Stimulated activated CD8-positive, alpha-beta memory T cell treated with anti-CD3 and anti-CD28 coated beads, Interleukin-12 subunit alpha, Interleukin-12 subunit beta, amount 100 ng/mL, for 24 hours (primary cell): Measurements from ENCODE around the gene PDCD6IP.
"Not testable (repeated sequence)": the region's sequence is repeated elsewhere in the genome, so short reads cannot be mapped to it uniquely, and the experiment has no call there.

Experiments
- DNase-seq: peaks from one replicate; pipeline ENCODE4 v3.0.0-alpha.2; 2020; ENCODE audit errors: extremely low read depth

Gene PDCD6IP

DNA sequence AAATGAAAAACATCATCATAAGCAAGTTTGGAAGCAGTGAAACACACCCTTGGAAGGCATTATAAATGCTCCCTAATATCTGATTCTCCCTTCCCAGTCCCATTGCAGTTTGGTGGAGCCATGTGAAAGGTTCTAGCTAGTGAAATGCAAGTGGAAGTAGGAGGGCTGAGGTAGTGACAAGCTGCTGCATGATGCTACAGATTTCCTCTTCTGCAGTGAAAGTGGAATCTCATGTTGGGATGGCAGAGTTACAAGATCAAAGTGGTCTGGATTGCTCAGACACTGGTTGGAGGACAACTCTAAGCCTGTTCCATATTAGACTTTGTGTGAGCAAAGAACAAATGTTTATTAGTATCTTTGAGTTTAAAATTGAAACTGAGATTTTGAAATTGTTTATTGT lies 3.3 kb upstream of the PDCD6IP start:
- no peak for DNase-seq

DNA sequence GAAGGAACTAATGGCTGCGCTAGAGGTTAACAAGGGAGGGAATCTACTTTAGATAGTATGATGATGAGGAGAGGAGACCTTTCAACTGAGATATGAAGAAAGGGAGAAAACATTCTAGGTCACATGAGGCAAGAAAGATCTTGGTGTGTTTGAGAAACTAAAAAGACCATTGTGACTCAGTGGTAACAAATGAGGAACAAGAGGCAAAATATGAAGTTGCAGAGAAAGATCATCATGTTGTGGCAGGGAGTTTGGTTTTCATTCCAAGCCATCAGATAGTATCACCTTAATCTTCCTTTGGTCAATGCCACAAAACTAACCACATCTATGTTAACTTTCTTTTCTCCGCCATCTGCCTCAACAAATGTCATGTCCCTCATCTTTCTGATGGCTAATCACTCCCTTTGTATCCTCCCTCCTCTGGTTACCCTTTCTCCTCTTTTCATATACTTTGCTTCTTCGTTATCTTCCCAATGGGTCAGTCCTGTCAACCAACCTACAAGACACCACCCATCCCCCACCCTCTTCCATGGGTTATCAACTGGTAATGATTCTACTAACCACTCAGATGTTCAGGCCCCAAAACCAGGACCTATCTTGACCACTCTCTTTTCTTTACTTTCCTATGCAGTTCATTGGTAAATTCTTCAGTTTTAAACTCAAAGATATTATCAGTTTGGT lies 2.4 kb upstream of the PDCD6IP start:
- no peak for DNase-seq

DNA sequence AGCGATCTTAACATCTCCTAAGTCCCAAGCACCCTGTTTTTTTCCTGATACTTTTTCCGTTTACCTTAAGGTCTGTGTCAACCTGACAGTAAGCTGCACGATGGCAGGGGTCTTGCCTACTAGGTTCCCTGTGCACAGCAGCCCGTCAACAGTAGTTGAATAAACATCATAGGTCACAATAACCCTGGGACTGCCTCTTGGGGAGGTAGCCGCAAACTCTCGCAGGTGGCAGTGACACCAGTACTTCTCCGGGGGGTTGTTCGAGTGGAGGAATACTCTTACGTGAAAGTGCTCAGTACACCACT lies 365 bp upstream of the PDCD6IP start:
- DNase-seq = no peak

DNA sequence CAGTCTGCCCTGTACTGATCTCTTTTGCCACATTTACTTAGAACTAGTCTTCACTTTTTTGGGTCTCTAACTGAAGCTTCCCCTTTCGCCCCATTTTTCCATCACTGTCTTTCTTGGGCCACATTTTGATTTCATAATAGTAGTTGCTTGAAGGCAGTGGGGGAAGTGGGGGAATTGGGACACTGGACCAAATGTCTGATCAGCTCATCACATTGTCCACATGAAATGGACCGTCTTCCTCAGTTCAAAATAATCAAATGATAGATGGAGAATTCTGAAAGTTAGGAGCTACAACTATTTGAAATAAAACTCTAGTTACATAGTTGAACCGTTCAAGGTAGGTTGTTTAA lies 747 bp downstream of the PDCD6IP start:
- no peak for DNase-seq

DNA sequence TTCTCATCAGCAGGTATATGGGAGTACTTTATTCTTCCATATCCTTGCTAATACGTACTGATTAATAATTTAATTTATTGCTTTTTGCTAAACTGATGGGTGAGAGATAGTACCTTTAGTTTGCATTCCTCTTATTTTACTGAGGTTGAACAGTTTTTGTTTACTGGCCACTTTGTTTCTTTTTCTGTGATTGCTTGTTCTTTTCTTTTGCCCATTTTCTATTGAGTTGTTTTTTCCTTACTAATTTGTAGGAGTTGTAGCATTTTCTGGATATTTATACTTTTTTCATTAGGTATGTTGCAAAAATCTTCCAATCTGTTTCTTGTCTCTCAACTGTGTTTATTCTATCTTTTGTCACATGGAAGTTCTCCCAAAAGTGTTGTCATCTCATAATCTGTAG lies 4.8 kb downstream of the PDCD6IP start:
- DNase-seq = no peak

DNA sequence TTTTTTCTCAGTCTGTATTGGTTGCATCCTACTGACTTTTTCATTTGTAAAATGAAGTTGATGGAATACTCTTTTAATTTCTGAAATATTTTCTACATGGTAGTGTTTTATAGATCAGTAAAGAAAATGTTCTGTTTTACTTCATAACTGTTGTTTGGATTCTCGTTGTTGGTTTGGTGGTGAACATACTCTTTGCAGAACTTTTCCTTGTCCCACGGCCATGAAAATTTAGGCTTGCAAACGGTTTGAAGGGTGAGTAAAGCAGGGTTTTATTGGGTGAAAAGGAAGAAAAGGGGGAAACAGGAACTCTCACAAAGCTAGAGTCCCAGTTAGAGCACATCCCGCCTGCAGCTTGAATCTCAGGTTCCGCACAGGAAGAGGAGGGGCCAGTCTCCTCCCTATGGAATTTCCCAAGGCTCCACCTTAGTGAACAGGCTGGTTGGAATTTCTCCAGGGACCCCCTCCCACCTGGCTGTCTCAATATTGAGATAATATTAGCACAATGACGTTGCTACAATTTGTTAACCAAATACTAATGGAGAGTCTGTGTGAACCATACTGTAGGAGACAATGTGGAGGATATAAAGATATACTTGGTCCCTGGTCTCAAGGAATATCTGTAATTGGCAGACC lies 5.6 kb downstream of the PDCD6IP start:
- DNase-seq = no peak

DNA sequence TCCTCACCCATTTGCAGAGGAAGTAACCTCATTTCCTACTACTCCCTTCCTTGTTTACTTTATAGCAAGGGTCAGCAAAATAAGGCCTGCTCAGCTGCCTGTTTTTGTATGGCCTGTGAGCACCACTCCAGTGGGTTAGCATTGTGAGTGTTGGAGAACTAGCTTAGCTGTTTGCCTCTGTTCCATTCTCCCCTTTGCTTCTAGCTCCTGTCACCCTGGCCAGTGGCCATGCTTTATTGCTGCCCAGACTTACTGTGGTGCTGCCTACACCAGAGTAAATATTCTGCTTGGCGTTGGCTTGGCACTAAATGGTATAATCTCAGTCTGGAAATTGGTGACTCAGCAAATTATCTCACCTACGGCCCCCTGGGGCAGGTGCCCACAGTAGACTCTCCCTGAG lies 8.8 kb downstream of the PDCD6IP start:
- no peak for DNase-seq

DNA sequence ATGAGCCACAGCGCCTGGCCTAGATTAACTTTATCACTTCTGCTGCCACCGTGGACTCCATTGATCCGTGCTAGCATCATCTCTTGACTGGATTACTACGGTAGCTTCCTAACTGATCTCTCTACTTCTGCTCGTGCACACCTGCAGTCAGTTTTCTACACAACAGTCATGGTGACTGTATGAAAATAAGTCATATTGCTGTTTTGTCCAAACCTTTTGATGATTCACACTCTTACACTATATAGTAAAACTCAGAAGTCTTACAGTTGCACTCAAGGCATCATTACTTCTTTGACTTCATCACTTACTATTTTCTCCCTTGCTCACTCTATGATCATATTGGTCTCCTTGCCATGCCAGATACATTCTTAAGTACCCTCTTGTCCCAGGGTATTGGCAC lies 10.1 kb downstream of the PDCD6IP start:
- no peak for DNase-seq

DNA sequence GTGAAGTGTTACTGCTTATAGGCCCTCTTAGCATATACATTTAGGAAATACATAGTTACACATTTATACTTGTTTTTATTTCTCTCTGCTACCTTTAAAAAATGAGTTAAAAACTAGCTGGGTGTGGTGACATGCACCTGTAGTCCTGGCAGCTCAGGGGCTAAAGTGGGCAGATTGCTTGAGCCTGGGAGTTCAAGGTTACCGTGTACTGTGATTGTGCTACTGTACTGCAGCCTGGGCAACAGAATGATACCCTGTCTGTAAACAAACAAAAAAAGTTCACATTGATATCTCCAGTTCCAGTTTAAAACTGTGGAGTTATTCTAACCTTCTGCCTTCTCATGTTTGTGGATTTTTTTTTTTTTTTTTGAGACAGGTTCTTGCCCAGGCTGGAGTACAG lies 12.1 kb downstream of the PDCD6IP start:
- no peak for DNase-seq

DNA sequence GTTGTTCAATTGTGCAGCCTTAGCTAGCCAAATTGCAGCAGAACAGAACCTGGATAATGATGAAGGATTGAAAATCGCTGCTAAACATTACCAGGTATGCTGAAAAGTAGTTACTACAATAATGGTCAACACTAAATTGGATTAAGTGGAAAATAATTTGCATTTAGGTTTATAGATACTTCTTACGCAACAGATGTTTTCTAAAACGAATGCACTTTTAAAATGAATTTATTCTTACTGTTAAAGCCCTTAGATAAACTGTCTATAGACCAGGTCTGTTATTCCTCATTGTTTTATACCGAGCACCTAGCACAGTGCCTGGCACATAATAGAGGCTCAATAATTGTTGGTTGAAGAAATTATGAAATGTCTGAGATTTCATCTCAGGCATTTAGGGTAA lies 23.6 kb downstream of the PDCD6IP start:
- no peak for DNase-seq

DNA sequence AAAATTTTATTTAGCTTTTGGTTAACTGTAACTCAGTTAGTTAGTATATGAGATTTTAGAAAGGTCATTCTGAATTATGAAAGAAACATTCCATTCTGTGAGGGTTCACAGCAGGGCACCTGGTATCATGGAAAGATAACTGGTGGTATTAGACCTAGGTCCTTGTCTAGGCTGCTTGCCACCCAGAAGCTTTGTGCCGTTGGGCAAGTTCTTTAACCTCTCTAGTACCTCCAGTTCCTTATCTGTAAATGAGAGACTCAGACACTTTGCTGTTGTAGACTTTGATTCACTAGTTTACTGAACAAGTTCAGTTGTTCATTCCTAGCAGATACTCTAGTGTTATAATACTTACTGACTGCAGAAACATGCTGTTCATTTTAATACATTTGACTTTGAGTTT lies 25.4 kb downstream of the PDCD6IP start:
- no peak for DNase-seq

DNA sequence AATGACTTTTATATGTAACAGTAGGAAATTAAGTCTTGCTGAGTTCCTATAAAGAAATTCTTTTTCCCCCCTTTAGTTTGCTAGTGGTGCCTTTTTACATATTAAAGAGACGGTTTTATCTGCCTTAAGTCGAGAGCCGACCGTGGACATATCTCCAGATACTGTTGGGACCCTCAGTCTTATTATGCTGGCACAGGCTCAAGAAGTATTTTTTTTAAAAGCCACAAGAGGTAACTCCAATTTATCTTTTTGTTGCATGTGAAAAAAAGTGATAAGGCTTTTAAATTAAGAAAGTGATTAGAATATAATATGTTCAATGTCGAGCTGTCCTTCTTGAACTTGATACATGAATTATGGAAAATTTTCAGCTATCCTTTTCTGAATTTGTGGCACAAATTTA lies 26.7 kb downstream of the PDCD6IP start:
- no peak for DNase-seq

DNA sequence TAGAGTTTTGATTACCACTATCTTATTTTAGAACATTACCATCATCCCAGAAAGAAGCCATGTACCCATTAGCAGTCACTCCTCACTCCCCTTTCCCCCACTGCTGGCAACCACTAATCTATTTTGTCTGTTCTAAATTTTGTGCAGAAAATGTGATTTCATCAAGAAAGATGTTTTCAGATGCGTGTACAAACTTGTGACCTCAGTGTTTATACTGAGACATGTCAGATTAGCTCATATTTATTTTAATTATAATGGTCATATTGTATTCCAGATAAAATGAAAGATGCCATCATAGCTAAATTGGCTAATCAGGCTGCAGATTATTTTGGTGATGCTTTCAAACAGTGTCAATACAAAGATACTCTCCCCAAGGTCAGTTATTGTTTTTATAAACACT lies 27.8 kb downstream of the PDCD6IP start:
- DNase-seq = no peak

DNA sequence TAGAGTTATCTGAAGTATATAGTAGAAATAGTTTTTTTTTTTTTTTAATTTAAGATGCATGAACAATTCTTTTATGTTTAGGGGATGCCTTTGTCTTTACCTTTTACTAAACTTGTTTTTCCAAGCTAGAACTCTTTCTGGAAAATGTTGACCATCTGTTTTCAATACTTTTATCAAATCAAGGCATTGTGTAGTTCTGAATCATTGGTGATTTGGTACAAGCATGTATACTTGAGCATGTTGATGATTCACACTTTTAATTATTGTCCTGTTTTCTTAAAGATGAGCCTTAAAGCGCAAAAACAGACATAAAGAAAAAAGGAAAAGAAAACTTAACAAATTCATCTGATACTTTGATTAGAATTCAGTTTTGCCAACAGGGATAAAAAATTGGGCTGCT lies 28.3 kb downstream of the PDCD6IP start:
- DNase-seq = no peak

DNA sequence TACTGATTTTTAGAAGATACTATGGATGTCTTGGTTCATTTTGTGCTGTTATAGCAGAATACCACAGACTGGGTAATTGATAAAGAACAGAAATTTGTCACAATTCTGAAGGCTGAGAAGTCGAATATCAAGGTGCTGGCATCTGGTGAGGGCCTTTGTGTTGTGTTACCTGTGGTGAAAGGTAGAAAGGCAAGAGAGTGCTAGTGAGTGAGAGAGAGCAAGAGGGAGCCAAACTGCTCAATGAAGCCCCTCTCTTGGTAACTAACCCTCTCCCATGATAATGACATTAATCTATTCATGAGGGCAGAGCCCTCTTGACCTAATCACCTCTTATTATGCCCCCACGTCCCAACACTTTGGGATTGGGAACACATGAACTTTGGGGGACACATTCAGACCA lies 31.3 kb downstream of the PDCD6IP start:
- DNase-seq = no peak

DNA sequence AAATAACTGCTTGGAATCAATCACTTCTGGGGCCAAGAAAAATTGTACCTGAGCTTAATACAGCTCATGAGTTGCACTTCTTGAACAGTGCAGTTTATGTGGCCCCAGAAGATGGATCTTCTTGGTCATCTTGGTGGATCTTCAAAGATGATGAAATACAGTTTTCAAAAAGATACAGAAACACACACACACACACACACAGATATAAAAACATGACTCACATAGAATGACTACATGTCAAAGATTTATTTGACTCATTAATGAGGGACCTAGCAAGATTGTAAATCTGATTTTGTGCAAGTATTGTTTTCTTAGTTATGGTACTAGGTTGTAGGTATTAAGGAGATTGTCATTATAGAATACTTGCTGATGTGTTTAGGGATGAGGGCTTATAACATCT lies 32.6 kb downstream of the PDCD6IP start:
- DNase-seq = no peak

DNA sequence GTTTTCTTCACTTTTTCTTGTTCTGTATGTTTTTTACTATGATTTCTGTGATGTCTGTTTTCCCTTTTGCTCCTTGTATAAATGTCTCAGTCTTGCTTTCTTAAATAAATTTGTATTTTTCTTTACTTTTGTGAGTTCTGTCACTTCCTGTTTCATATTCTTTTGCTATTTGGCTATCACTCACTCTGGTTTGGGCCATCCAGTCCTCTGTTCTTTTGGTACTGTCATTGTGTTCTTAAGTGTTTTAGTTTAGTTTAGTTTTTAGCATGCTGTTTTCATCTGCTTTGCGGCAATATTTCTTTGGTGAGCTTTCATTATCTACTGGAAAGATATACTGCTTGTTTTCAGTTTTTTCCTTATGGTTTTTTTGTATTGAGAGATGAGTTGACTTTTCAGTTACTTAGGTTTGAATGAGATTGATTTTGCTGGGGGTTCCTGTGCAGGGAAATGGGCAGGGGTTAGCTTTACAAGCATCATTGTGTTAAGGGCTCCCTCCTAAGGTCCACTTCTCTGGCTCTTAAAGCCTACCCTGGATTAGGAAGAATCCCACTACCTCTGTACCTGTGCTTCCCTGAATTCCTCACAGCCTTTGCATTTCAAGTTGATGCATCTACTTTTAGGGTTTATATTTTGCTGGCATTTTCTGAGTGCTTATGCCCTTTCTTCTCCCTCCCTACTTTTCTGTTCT lies 35.1 kb downstream of the PDCD6IP start:
- no peak for DNase-seq

DNA sequence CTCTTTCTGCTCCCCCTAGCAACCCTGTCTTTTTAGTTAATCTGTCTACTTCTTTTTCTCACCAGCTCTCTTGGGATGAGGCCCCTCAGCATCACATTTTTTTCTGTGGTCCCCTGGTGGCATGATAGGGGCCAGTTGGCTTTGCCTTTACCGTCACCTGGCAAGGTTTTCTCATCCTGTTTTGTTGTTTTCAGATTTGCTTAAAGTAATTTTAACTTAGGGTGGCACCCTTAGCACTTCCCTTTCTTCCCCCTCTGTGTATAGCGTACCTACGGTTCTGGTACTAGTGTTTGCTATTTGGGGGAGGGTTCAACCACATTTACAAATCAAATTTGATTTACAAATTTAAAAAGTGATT lies 35.6 kb downstream of the PDCD6IP start:
- DNase-seq = no peak

DNA sequence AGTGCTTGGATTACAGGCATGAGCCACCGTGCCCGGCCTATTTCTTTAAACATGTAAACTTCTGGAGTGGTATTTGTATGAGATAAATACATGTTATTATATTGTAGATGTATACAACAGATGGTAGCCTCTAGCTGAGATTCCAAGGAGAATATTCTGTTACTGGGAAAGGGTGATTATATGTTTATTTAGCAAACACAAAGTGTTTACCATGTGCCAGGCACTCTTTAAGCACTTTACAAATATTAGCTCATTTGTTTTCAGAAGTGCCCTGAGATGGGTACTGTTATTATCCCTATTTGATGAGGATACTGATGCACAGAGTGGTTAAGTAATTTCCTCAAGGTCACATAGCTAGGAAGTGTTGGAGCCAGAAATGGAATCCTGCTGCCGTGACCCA lies 38.8 kb downstream of the PDCD6IP start:
- DNase-seq = not testable (repeated sequence)

DNA sequence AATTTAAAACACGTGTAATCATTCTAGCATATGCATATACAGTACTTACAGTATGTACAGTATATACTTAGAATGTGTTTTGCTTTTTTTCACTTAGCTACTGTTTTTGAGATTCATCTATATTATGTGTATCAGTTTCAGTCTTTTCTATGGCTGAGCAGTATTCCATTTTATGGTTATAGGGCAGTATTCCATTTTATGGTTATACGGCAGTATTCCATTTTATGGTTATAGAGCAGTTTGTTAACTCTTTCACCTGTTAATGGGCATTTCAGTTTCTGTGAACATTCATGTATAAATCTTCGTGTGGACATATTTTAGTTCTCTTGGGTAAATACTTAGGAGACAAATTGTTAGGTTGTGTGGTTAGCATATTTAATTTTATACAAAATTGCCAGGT lies 40.9 kb downstream of the PDCD6IP start:
- DNase-seq = no peak

DNA sequence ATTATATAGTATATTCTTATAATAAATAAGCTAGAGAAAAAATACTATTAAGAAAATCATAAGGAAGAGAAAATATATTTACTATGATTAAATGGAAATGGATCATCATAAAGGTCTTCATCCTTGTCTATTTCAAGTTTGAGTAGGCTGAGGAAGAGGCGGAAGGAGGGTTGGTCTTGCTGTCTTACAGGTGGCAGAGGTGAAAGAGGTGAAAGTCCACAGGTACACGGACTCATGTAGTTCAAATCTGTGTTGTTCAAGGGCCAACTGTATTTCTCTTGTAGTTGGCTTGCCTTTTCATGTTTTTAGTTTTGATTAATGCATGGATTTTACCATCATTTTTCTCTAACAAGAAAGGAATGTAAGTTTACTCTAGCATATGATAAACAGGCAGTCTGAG lies 41.7 kb downstream of the PDCD6IP start:
- DNase-seq = no peak

DNA sequence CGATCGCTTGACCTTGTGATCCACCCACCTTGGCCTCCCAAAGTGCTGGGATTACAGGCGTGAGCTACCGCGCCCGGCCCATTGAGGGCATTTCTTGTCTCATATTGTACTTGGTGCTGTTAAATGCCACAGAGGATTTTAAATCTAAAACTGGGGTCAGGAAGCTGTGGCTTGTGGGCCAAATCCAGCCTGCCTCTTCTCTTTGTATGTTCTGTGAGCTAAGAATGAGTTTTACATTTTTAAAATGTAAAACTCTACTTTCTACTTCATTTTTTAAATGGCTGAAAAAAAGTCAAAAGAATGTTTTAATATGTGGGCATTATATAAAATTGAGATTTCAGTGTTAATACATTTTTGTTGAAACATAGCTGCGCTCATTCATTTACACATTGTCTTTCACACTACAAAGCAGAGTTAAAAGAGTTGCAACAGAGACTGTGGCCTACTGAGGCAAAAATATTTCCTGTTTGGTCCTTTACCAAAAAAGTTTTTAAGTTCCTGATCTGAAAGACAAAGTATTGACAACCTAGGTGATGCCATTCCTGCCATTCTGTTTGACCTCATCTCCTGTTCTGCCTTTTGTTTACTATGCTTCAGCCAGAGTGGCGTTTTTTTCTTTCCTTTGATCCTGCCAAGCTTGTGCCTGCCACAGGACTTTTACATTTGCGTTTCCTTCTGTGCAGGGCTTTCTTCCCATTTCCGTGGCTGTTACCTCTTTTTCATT lies 50.4 kb downstream of the PDCD6IP start:
- DNase-seq = no peak

DNA sequence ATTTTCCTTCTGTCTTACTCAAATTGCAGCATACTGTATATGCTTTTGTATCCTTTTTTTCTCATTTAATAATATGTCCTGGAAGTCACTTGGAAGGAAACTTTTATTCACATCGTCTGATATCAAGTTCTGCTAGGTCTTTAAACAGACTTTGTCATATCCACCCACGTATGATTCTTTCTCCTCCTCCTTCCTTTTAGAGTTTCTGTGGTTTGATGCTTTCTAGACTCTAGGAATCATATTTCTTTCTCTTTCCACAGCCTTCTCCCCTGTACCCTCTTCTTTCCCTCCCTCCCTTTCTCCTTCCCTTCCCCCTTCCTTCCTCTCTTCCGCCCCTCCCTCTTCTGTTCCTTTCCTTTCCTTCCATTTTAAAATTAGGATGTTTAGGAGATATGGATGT lies 52.2 kb downstream of the PDCD6IP start:
- not testable (repeated sequence) for DNase-seq
